GM10248 (cell line): ENCODE data around the gene AUH.
"Not testable (repeated sequence)": the region's sequence is repeated elsewhere in the genome, so short reads cannot be mapped to it uniquely, and the experiment has no call there.

ENCODE experiments used
- CTCF ChIA-PET: fragments of 300-600 bp; sonication (Branson Sonifier 250); formaldehyde crosslinking; extraction: SDS; loops from one replicate; lab custom pipeline; 2021; ENCODE audit warnings: antibody characterized with exemption; lab: Yijun Ruan, JAX
- POLR2A ChIA-PET: fragments of 350-650 bp; sonication (Branson Sonifier 250); formaldehyde crosslinking; extraction: SDS; loops from one replicate; lab custom pipeline; 2020; ENCODE audit warnings: antibody characterized with exemption; lab: Yijun Ruan, JAX
- DNase-seq: peaks from one replicate; pipeline ENCODE4 v3.0.0; 2012; ENCODE audit errors: extremely low spot score
- TF ChIP-seq, protein P1 (sequence below): IDR thresholded peaks from 2 replicates; pipeline ENCODE4 v1.5.1; 2012; ENCODE audit warnings: mild to moderate bottlenecking, low read depth; ENCODE audit errors: extremely low read depth, missing control alignments, control extremely low read depth

The AUH gene

DNA sequence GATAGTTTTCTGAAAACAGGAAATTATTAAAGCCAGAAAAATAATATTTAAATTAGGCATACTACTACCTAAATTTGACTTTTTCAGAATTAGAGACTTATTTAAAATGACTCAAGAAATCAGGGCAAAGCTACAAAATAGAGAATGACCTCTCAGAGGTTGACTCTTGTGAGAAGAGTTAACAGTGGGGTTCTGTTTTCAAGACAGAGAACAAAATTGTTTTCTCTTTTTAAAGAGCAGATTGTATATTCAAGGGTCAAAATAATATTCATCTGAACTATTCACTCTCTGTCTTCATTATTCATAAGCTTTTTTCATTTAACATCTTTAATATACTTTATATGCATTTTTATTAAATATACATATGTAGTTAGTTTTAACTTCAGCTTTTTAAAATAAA, 21.9 kb upstream of the AUH start:
- no peak for DNase-seq
- ChIA-PET POLR2A (no interaction called here), CTCF (no interaction called here)
- TF ChIP-seq, protein P1, sequence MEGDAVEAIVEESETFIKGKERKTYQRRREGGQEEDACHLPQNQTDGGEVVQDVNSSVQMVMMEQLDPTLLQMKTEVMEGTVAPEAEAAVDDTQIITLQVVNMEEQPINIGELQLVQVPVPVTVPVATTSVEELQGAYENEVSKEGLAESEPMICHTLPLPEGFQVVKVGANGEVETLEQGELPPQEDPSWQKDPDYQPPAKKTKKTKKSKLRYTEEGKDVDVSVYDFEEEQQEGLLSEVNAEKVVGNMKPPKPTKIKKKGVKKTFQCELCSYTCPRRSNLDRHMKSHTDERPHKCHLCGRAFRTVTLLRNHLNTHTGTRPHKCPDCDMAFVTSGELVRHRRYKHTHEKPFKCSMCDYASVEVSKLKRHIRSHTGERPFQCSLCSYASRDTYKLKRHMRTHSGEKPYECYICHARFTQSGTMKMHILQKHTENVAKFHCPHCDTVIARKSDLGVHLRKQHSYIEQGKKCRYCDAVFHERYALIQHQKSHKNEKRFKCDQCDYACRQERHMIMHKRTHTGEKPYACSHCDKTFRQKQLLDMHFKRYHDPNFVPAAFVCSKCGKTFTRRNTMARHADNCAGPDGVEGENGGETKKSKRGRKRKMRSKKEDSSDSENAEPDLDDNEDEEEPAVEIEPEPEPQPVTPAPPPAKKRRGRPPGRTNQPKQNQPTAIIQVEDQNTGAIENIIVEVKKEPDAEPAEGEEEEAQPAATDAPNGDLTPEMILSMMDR: no peak

DNA sequence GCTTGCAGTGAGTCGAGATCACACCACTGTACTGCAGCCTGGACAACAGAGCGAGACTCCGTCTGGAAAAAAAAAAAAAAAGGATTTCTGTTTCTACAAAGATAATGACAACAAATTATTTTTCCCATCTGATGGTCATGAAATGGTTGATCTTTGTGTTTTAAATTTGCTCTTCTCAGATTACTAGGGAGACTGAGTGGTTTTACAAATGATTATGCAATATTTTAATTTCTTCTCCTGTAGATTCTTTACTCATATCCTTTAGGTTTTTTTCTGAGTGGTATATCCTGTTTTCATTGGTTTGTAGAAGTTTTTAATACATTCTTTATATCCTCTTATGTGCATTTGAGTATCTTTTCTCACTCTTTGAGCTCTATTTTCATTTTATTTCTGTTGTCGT, 20.6 kb upstream of the AUH start:
- CTCF ChIA-PET: no interaction called here
- POLR2A ChIA-PET: no interaction called here
- TF ChIP-seq, protein P1: no peak
- DNase-seq: no peak

DNA sequence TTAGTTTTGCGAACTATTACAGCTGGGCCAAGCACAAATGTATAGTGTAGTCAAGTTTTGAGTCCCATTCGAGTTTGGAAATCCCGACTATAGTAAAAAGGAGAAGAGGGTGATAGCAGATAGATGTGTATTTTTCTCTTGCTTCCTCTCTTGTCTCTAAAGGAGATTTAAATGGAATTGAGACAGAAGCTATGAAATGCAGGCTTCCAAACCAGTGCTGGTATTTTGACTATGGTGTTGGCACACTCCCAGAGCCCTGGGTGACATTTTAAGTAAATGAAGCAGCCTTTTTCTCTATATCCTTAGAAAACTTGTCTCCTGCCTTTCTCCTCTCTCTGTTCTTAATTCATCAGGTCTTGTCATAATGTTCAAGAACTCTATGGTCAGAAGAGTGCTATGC, 17.7 kb upstream of the AUH start:
- CTCF ChIA-PET: no interaction called here
- TF ChIP-seq, protein P1: no peak
- no peak for DNase-seq
- POLR2A ChIA-PET: no interaction called here

DNA sequence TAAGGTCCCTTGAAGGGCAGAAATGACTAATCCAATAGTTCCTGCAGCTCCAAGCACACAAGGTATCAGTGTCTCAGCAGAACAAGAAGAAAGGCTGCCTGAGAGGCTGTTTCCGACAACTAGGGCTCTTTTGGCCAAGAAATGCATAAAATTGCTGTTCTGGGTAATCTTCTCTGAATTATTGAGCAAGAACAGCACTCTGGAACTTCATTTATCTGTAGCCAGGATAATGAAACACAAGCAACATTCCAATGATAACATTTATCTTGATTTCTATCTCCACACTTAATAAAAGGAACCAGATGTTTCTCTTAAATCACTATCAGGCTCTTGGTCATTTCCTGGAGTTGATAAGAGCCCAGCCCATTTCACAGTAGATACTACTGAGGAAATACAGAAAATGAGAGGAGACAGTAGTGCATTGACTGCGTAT, 17.0 kb upstream of the AUH start:
- POLR2A ChIA-PET: no interaction called here
- DNase-seq: no peak
- CTCF ChIA-PET: no interaction called here
- TF ChIP-seq, protein P1: no peak

DNA sequence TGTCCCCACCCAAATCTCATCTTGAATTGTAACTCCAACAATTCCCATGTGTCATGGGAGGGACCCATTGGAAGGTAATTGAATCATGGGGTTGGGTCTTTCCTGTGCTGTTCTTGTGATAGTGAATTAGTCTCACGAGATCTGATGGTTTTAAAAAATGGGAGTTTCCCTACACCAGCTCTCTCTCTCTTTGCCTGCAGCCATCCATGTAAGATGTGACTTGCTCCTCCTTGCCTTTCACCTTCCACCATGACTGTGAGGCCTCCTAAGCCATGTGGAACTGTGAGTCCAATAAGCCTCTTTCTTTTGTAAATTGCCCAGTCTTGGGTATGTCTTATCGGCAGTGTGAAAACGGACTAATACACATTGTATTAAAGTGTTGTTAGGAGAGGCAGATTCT, 16.3 kb upstream of the AUH start:
- POLR2A ChIA-PET, DNase-seq: not testable (repeated sequence)
- CTCF ChIA-PET: interaction anchor here (0.7 kb wide), 1 partner anchor 62 kb away, joined by 3 read pairs; no protein-coding TSS in a partner anchor

DNA sequence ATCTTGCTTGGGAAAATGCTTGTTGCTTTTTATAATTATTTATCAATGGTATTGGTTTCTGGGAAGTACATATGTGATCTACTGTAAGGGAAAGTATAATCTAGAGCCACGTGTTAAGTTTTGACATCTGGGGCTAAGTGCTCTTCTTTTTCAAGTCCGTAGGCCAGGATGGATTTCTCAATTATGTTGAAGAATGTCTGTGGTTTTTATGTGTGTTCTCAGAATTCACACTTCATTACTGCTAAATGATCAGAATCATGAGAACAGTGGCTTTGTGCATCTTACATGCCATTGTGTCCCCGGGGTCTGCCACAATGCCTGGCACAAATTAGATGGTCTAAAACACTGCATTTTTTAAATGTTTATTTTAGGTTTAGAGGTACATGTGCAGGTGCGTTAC, 14.5 kb upstream of the AUH start:
- POLR2A ChIA-PET: no interaction called here
- TF ChIP-seq, protein P1: no peak
- CTCF ChIA-PET: no interaction called here
- DNase-seq: no peak

DNA sequence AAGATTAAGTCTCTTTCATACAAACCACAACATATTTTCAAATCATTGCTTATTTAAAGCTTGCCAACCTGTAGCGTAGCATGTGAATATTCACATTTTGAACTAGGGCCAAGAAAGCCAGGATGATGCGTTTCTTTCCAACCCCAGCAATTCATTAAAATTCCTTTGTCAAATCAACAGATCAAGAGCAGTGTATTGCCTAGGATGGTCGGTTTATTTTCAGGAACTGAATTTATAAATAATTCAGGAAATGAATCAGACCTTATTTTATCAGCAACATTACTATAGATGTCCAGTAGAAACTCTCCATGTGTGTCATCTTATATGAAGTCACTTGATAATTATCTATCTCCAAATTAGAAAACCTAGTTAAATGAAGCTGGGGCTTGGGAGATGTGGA, 13.2 kb upstream of the AUH start:
- POLR2A ChIA-PET: no interaction called here
- DNase-seq: no peak

More for the DNA sequence above, 13.2 kb upstream of the AUH start:
- TF ChIP-seq, protein P1: no peak
- CTCF ChIA-PET: no interaction called here
